Liver (tissue), 9 donors: Measurements from ENCODE around the gene CWC25. TPM values are rescaled to one million over a fixed set of nuclear protein-coding genes. Genes with fewer than 3 reads are reported as not detected.

ENCODE experiments used
- DNase-seq: peaks from one replicate; pipeline ENCODE4 v3.0.0-alpha.2; 2017; ENCODE audit warnings: low spot score
- H3K27ac ChIP-seq, 2 donors: one replicate each; pipeline ENCODE4 v1.7.0; 2013; ENCODE audit warnings: inconsistent platforms in 2 of 2, low read length in 2 of 2, control low read depth in 1 of 2, low read depth in 1 of 2, mild to moderate bottlenecking in 1 of 2
- H3K27me3 ChIP-seq, 4 donors: one replicate each; pipeline versions ENCODE4 v1.6.1 to v1.7.0; 2013; ENCODE audit warnings: low read length in 3 of 4, inconsistent platforms in 1 of 4, mild to moderate bottlenecking in 1 of 4, moderate library complexity in 1 of 4; ENCODE audit not compliant: control insufficient read depth in 4 of 4, insufficient read depth in 4 of 4
- H3K36me3 ChIP-seq, 4 donors: one replicate each; pipeline versions ENCODE4 v1.6.1 to v1.7.0; 2013; ENCODE audit warnings: low read length in 3 of 4, mild to moderate bottlenecking in 3 of 4, low read depth in 1 of 4, moderate library complexity in 1 of 4; ENCODE audit not compliant: control insufficient read depth in 4 of 4, insufficient read depth in 3 of 4
- H3K4me1 ChIP-seq, 4 donors: one replicate each; pipeline versions ENCODE4 v1.6.1 to v1.7.0; 2013; ENCODE audit warnings: low read length in 3 of 4, mild to moderate bottlenecking in 3 of 4, moderate library complexity in 1 of 4; ENCODE audit not compliant: control insufficient read depth in 4 of 4, insufficient read depth in 4 of 4
- H3K4me3 ChIP-seq, 3 donors: one replicate each; pipeline versions ENCODE4 v1.6.1 to v1.7.0; 2013; ENCODE audit warnings: low read length in 3 of 3, control low read depth in 1 of 3, low read depth in 1 of 3, mild to moderate bottlenecking in 1 of 3
- H3K9ac ChIP-seq, 2 donors: one replicate each; pipeline ENCODE4 v1.7.0; 2013; ENCODE audit warnings: low read length in 2 of 2, mild to moderate bottlenecking in 2 of 2, moderate library complexity in 2 of 2, control low read depth in 1 of 2, low read depth in 1 of 2
- H3K9me3 ChIP-seq, 4 donors: one replicate each; pipeline versions ENCODE4 v1.6.1 to v1.7.0; 2013; ENCODE audit warnings: low read length in 3 of 4; ENCODE audit not compliant: control insufficient read depth in 4 of 4
- ATF3 ChIP-seq: IDR thresholded peaks from 2 replicates; pipeline ENCODE4 v1.6.1; 2016; ENCODE audit warnings: antibody characterized with exemption
- CTCF ChIP-seq: fragments of 150-350 bp; IDR thresholded peaks from 2 replicates; pipeline ENCODE4 v1.5.1; 2017; ENCODE audit warnings: improper control_type of control experiment, low read depth, low read length; ENCODE audit not compliant: missing input control
- EGR1 ChIP-seq, 2 donors: IDR thresholded peaks; 2 replicates each; pipeline ENCODE4 v1.6.1; 2016 to 2018; ENCODE audit warnings: antibody characterized with exemption in 2 of 2, low read depth in 2 of 2
- FOXA1 ChIP-seq: IDR thresholded peaks from 2 replicates; pipeline ENCODE4 v1.6.1; 2016; ENCODE audit warnings: antibody characterized with exemption
- FOXA2 ChIP-seq: IDR thresholded peaks from 2 replicates; pipeline ENCODE4 v1.6.1; 2016; ENCODE audit warnings: antibody characterized with exemption
- GABPA ChIP-seq, 2 donors: IDR thresholded peaks in 1 of 2; conservative IDR thresholded peaks in 1 of 2; 2 replicates each; pipeline ENCODE4 v1.6.1; 2016; ENCODE audit warnings: antibody characterized with exemption in 2 of 2, mild to moderate bottlenecking in 1 of 2, moderate library complexity in 1 of 2
- HNF4A ChIP-seq, 2 donors: conservative IDR thresholded peaks; 2 replicates each; pipeline ENCODE4 v1.6.1; 2016; ENCODE audit warnings: antibody characterized with exemption in 2 of 2, mild to moderate bottlenecking in 2 of 2
- HNF4G ChIP-seq: IDR thresholded peaks from 2 replicates; pipeline ENCODE4 v1.6.1; 2016; ENCODE audit warnings: antibody characterized with exemption
- JUND ChIP-seq, 2 donors: IDR thresholded peaks; 2 replicates each; pipeline ENCODE4 v1.6.1; 2016; ENCODE audit warnings: antibody characterized with exemption in 2 of 2
- MAX ChIP-seq: IDR thresholded peaks from 2 replicates; pipeline ENCODE4 v1.6.1; 2016; ENCODE audit warnings: antibody characterized with exemption
- NR2F2 ChIP-seq: IDR thresholded peaks from 2 replicates; pipeline ENCODE4 v1.6.1; 2016; ENCODE audit warnings: antibody characterized with exemption
- RAD21 ChIP-seq, 2 donors: IDR thresholded peaks; 2 replicates each; pipeline ENCODE4 v1.6.1; 2016; ENCODE audit warnings: antibody characterized with exemption in 2 of 2, mild to moderate bottlenecking in 2 of 2
- REST ChIP-seq: IDR thresholded peaks from 2 replicates; pipeline ENCODE4 v1.6.1; 2016; ENCODE audit warnings: antibody characterized with exemption, mild to moderate bottlenecking
- RXRA ChIP-seq, 2 donors: IDR thresholded peaks; 2 replicates each; pipeline ENCODE4 v1.6.1; 2017 to 2018; ENCODE audit warnings: antibody characterized with exemption in 2 of 2, mild to moderate bottlenecking in 1 of 2
- SP1 ChIP-seq: IDR thresholded peaks from 2 replicates; pipeline ENCODE4 v1.6.1; 2018; ENCODE audit warnings: antibody characterized with exemption, mild to moderate bottlenecking
- TAF1 ChIP-seq: conservative IDR thresholded peaks from 2 replicates; pipeline ENCODE4 v1.6.1; 2016; ENCODE audit warnings: antibody characterized with exemption, mild to moderate bottlenecking
- YY1 ChIP-seq: IDR thresholded peaks from 2 replicates; pipeline ENCODE4 v1.6.1; 2016; ENCODE audit warnings: antibody characterized with exemption, mild to moderate bottlenecking
- ZBTB33 ChIP-seq: IDR thresholded peaks from 2 replicates; pipeline ENCODE4 v1.6.1; 2016; ENCODE audit warnings: antibody characterized with exemption
- WGBS: extraction: QIAGEN DNeasy Blood & Tissue Kit; methylation state at CpG from one replicate; pipeline ENCODE4 v1.1.7; 2013; 5-methylcytosine and 5-hydroxymethylcytosine counted together
- polyA plus RNA-seq, 2 donors: library from polyadenylated mRNA; stranded (reverse) in 1 of 2; unstranded in 1 of 2; fragments of 200-250 nt in 1 of 2; fragments of >200 nt in 1 of 2; fragmentation: Nextera tagmentation in 1 of 2; extraction: Ambion mirVana in 1 of 2; gene quantifications; one replicate each; pipeline versions ENCODE4 v1.2.1 to v1.2.3, GENCODE V29; 2013 to 2015
- total RNA-seq, 2 donors: library from RNA; depleted of rRNA; stranded (reverse); fragments of >200 nt; gene quantifications; one replicate each; pipeline ENCODE4 v1.2.3, GENCODE V29; 2014
- donor health status: healthy.
- donor health status: healthy.
- donor health status: healthy.
- donor health status: healthy.
- donor health status: healthy.

CWC25 gene
- total and polyA plus RNA-seq, 4 donors = 5.7 to 10.0 (median 7.4) TPM

- no peaks in the 10 kb centered on the region for H3K4me1 ChIP-seq
- no peaks in the 10 kb centered on the region for H3K9me3 ChIP-seq
- DNase-seq = no peak
- H3K27me3 ChIP-seq = no peaks in the 10 kb centered on the region
- H3K9ac ChIP-seq = no peak overlapping the region
- H3K36me3 ChIP-seq = peaks cover 6 to 81% (median 45%) of the 10 kb centered on the region in 4 donors
- TF ChIP-seq FOXA2 = no peak
- no peak for TF ChIP-seq REST
- no peak for TF ChIP-seq CTCF
- TF ChIP-seq ZBTB33 = no peak
- TF ChIP-seq EGR1 (IDR thresholded peaks at IDR 0.05; ENCODE audit: low read depth in 2 of 2) = no peak
- H3K4me3 ChIP-seq = no peak overlapping the region
- no peak overlapping the region for H3K27ac ChIP-seq
Observed at GRCh38 chr17:38773258-38773657, 51.9 kb downstream of the CWC25 start.

- H3K36me3 ChIP-seq = peaks cover 22 to 87% (median 50%) of the 10 kb centered on the region in 4 donors
- no peak overlapping the region for H3K4me3 ChIP-seq
- H3K27ac ChIP-seq = no peak overlapping the region
- H3K4me1 ChIP-seq = no peaks in the 10 kb centered on the region
- H3K9ac ChIP-seq = no peak overlapping the region
- DNase-seq = no peak
- WGBS = 78% methylated on average over 6 of the region's 6 CpGs
- no peaks in the 10 kb centered on the region for H3K27me3 ChIP-seq
- H3K9me3 ChIP-seq = no peaks in the 10 kb centered on the region
- TF ChIP-seq SP1 = no peak
- TF ChIP-seq NR2F2 = no peak
- TF ChIP-seq EGR1 (IDR thresholded peaks at IDR 0.05; ENCODE audit: low read depth in 2 of 2) = no peak
- TF ChIP-seq JUND (IDR thresholded peaks at IDR 0.05) = no peak
- no peak for TF ChIP-seq RXRA (IDR thresholded peaks at IDR 0.05)
- TF ChIP-seq TAF1 = no peak
- TF ChIP-seq ATF3 = no peak
- no peak for TF ChIP-seq YY1
- no peak for TF ChIP-seq HNF4G
- no peak for TF ChIP-seq FOXA1
- no peak for TF ChIP-seq HNF4A (conservative IDR thresholded peaks at IDR 0.05)
- no peak for TF ChIP-seq RAD21 (IDR thresholded peaks at IDR 0.05)
- TF ChIP-seq GABPA (IDR thresholded peaks at IDR 0.05 in 1 of 2, conservative IDR thresholded peaks at IDR 0.05 in 1 of 2) = no peak
- no peak for TF ChIP-seq MAX
- no peak for TF ChIP-seq FOXA2
- TF ChIP-seq REST = no peak
- no peak for TF ChIP-seq CTCF
Observed at GRCh38 chr17:38768417-38768816, 56.7 kb downstream of the CWC25 start.
